ENCODE data around the gene IGF2BP1.
"Not testable (repeated sequence)": the region's sequence is repeated elsewhere in the genome, so short reads cannot be mapped to it uniquely, and the experiment has no call there.

IGF2BP1 gene

GRCh38 chr17:49090878-49091594, 93.9 kb downstream of the IGF2BP1 start:
- no peak for DNase-seq (ENCODE audit: low spot score)

GRCh38 chr17:49093131-49093530, 95.9 kb downstream of the IGF2BP1 start:
- DNase-seq (ENCODE audit: low spot score), result no peak

GRCh38 chr17:49100601-49101000, 103.4 kb downstream of the IGF2BP1 start:
- no peak for DNase-seq (ENCODE audit: low spot score)

- no peak for DNase-seq (ENCODE audit: low spot score)
These were observed 103.9 kb downstream of the IGF2BP1 start for GRCh38 chr17:49101054-49101534.

- DNase-seq (ENCODE audit: low spot score), result not testable (repeated sequence)
These were observed 106.2 kb downstream of the IGF2BP1 start for GRCh38 chr17:49103360-49103759.

GRCh38 chr17:49104511-49105074, 107.4 kb downstream of the IGF2BP1 start:
- no peak for DNase-seq (ENCODE audit: low spot score)

Small RNA genes lying within 50 kb of the gene (small RNA-seq; reads per million reads assigned to genes)
- gene RF00017 (0 reads per million in 2 experiments), gene RF01210 (0 to 0.08 reads per million in 2 experiments), gene RNU1-42P (0.26 to 3.4 reads per million in 2 experiments), gene RNU6-826P (0.08 to 0.13 reads per million in 2 experiments)

Data from SK-N-DZ (cell line).